Colonic mucosa (tissue), 4 donors: ENCODE results near the gene RAPSN. TPM values are rescaled to one million over a fixed set of nuclear protein-coding genes. Genes with fewer than 3 reads are reported as not detected.
A peak's percentile ranks its signal among the peaks of the same experiment; 100 is the strongest.

ENCODE experiments used
- DNase-seq: peaks from one replicate; pipeline ENCODE4 v3.0.0-alpha.2; 2020
- H3K27ac ChIP-seq: fragments of 200-600 bp; one replicate; pipeline ENCODE4 v1.8.0; 2021
- H3K27me3 ChIP-seq: fragments of 200-600 bp; one replicate; pipeline ENCODE4 v1.8.0; 2021
- H3K36me3 ChIP-seq: fragments of 200-600 bp; one replicate; pipeline ENCODE4 v1.8.0; 2021
- H3K4me1 ChIP-seq: fragments of 200-600 bp; one replicate; pipeline ENCODE4 v1.8.0; 2021; ENCODE audit warnings: mild to moderate bottlenecking
- H3K4me3 ChIP-seq: fragments of 200-600 bp; one replicate; pipeline ENCODE4 v1.8.0; 2021
- H3K9ac ChIP-seq, 2 donors: one replicate each; pipeline ENCODE4 v1.7.0; 2013; ENCODE audit warnings: control low read depth in 2 of 2, low read depth in 2 of 2, low read length in 2 of 2
- H3K9me3 ChIP-seq: fragments of 200-600 bp; one replicate; pipeline ENCODE4 v1.8.0; 2021
- CTCF ChIP-seq: fragments of 200-600 bp; IDR thresholded peaks from one replicate; pipeline ENCODE4 v1.8.0; 2022; ENCODE audit warnings: antibody characterized with exemption, mild to moderate bottlenecking
- intact Hi-C: fragments of 100-400 bp; cut with DNase I; formaldehyde crosslinking; loops from one replicate; pipeline ENCODE4 v1.14.1; 2022
- total RNA-seq, 2 donors: library from RNA; stranded (reverse); fragmentation: NEBNext Ultra II Directional in 1 of 2; extraction: Animal tissue kit (Norgen Biotek cat#: 25700) in 1 of 2; gene quantifications; one replicate each; pipeline ENCODE4 v1.2.1, GENCODE V29; 2021
- donor health status: healthy.
- donor health status: DM: no; HTN: no; CAD: no.
- donor health status: DM: no; HTN: no; CAD: no.

RAPSN gene
- total RNA-seq, 2 donors from 2014 or later, result not detected

- Histone ChIP-seq H3K9me3 (no peaks in the 10 kb centered on the region), H3K36me3 (no peaks in the 10 kb centered on the region), H3K4me1 (peaks cover 5% of the 10 kb centered on the region), H3K4me3 (peak overlapping the region; percentile 42), H3K9ac (peak overlapping the region; percentile 69 to 70), H3K27me3 (no peaks in the 10 kb centered on the region), H3K27ac (peak overlapping the region; percentile 57)
- DNase-seq, result no peak
- intact Hi-C loops, result no loop called here
- TF ChIP-seq CTCF, result no peak
These were observed 48.8 kb downstream of the RAPSN start for GRCh38 chr11:47399860-47400767.

- intact Hi-C loops, result no loop called here
- H3K9me3 ChIP-seq, result no peaks in the 10 kb centered on the region
- no peak for TF ChIP-seq CTCF
- no peak overlapping the region for H3K4me3 ChIP-seq
- H3K36me3 ChIP-seq, result no peaks in the 10 kb centered on the region
- DNase-seq, result no peak
- H3K9ac ChIP-seq, result no peak overlapping the region
- peaks cover 5% of the 10 kb centered on the region for H3K4me1 ChIP-seq
- H3K27me3 ChIP-seq, result no peaks in the 10 kb centered on the region
- H3K27ac ChIP-seq, result no peak overlapping the region
These were observed 50.4 kb downstream of the RAPSN start for GRCh38 chr11:47398551-47398950.

GRCh38 chr11:47398011-47398410 is 50.9 kb downstream of the RAPSN start:
- Histone ChIP-seq H3K27ac (no peak overlapping the region), H3K36me3 (no peaks in the 10 kb centered on the region), H3K27me3 (no peaks in the 10 kb centered on the region), H3K9me3 (no peaks in the 10 kb centered on the region), H3K4me1 (peaks cover 5% of the 10 kb centered on the region), H3K9ac (no peak overlapping the region), H3K4me3 (no peak overlapping the region)
- TF ChIP-seq CTCF, result no peak
- intact Hi-C loops, result no loop called here
- DNase-seq, result no peak

- H3K27me3 ChIP-seq, result no peaks in the 10 kb centered on the region
- no peak overlapping the region for H3K4me3 ChIP-seq
- no peak for TF ChIP-seq CTCF
- intact Hi-C loops, result no loop called here
- no peaks in the 10 kb centered on the region for H3K36me3 ChIP-seq
- peak overlapping the region in 1 of 2 donors; percentile 78 for H3K9ac ChIP-seq
- H3K9me3 ChIP-seq, result no peaks in the 10 kb centered on the region
- no peak for DNase-seq
- H3K27ac ChIP-seq, result no peak overlapping the region
- peaks cover 5% of the 10 kb centered on the region for H3K4me1 ChIP-seq
These were observed 53.0 kb downstream of the RAPSN start for GRCh38 chr11:47396049-47396320.

GRCh38 chr11:47395223-47396048 is 53.5 kb downstream of the RAPSN start:
- DNase-seq, result no peak
- intact Hi-C loops, result no loop called here
- Histone ChIP-seq H3K4me1 (no peaks in the 10 kb centered on the region), H3K9me3 (no peaks in the 10 kb centered on the region), H3K4me3 (peak overlapping the region; percentile 6), H3K27ac (peak overlapping the region; percentile 82), H3K9ac (peak overlapping the region; percentile 21 to 78), H3K36me3 (no peaks in the 10 kb centered on the region), H3K27me3 (no peaks in the 10 kb centered on the region)
- no peak for TF ChIP-seq CTCF
